Measurements from ENCODE around the gene TMEM178B. TPM values are rescaled to one million over a fixed set of nuclear protein-coding genes. Genes with fewer than 3 reads are reported as not detected.
"Not testable (repeated sequence)": the region's sequence is repeated elsewhere in the genome, so short reads cannot be mapped to it uniquely, and the experiment has no call there.

The TMEM178B gene
- total RNA-seq, 4 donors from 2014 or later = 7.7 to 49.9 (median 25.9) TPM

DNA sequence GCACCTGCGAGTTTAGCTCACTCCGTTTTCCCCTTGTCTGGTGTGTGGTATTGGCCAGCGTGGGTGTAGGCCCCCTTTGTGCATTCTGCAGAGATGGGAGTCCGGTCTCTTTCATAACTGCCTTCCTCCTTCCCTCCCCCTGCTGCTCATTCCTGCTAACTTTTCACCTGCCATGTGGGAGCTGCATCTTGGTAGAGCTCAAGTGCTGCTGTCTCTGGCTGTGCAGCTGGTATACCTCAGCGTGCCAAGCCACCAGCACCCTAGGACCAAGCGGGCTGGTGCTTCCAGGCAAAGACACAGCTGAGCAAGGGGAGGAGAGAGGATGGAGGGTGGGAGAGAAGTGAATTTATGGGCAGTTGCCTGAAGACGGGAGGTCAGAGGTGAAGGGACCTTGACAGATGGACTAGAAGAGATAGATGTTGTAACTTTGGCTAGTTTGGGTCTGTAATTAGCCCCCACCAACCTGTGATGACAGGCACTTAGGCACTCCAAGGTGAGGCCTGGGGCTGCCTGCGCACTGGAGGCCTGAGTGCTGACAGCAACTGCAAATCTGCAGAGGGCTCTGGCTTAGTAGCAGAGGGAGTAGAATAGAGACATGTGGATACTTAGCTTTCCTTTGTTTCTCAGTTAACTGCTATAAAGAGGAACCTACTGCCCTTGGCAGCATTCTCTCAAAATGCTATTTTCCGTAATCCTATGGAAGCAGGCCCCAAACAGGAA is 328.6 kb downstream of the TMEM178B start:
- WGBS, 2 donors = 91 to 94% methylated on average over 9 of the region's 9 CpGs
- no peak for TF ChIP-seq POLR2A (IDR thresholded peaks at IDR 0.05)
- TF ChIP-seq, protein P1, sequence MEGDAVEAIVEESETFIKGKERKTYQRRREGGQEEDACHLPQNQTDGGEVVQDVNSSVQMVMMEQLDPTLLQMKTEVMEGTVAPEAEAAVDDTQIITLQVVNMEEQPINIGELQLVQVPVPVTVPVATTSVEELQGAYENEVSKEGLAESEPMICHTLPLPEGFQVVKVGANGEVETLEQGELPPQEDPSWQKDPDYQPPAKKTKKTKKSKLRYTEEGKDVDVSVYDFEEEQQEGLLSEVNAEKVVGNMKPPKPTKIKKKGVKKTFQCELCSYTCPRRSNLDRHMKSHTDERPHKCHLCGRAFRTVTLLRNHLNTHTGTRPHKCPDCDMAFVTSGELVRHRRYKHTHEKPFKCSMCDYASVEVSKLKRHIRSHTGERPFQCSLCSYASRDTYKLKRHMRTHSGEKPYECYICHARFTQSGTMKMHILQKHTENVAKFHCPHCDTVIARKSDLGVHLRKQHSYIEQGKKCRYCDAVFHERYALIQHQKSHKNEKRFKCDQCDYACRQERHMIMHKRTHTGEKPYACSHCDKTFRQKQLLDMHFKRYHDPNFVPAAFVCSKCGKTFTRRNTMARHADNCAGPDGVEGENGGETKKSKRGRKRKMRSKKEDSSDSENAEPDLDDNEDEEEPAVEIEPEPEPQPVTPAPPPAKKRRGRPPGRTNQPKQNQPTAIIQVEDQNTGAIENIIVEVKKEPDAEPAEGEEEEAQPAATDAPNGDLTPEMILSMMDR (IDR thresholded peaks at IDR 0.05) = no peak
- H3K36me3 ChIP-seq = no peaks in the 10 kb centered on the region
- no peaks in the 10 kb centered on the region for H3K27me3 ChIP-seq
- H3K9me3 ChIP-seq = no peaks in the 10 kb centered on the region
- no peak overlapping the region for H3K4me3 ChIP-seq (replicated peaks in 1 of 3)
- intact Hi-C loops (cut with DNase I) = no loop called here
- H3K27ac ChIP-seq = no peak overlapping the region
- no peaks in the 10 kb centered on the region for H3K4me1 ChIP-seq
- no peak for DNase-seq

DNA sequence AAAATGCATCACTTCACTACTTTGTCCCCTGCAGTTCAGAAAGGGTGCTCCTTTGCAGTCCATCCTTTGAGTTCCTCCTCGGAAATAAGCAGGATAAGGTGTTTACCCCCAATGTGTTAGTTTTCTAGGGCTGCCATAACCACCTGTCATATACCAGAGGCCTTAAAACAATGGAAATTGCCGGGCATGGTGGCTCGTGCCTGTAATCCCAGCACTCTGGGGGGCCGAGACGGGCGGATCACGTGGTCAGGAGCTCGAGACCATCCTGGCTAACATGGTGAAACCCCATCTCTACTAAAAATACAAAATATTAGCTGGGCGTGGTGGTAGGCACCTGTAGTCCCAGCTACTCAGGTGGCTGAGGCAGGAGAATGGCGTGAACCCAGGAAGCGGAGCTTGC is 330.0 kb downstream of the TMEM178B start:
- H3K27me3 ChIP-seq; intact Hi-C loops (cut with DNase I); H3K4me1 ChIP-seq; DNase-seq; H3K36me3 ChIP-seq; H3K9me3 ChIP-seq; H3K27ac ChIP-seq; H3K4me3 ChIP-seq (replicated peaks in 1 of 3): not testable (repeated sequence)
- WGBS, 2 donors = 89 to 96% methylated on average over 11 of the region's 11 CpGs

DNA sequence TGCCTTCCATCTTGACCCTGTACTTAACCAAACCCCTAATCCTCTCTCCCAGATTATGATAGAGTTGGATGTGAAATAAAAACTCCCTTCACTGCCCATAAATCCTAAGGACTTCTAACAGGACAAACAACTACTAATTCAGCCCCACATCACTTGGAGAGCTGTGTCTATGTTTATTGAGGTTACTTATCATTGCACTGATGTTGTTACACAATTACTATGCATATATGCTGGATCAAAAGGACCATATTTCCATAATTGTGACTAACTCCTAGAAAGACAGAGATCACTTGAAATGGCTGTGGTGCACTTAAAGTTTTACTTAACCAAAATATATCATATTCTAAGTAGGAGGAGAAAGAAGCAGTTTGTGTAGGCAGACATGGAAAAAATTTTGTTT is 332.5 kb downstream of the TMEM178B start:
- no peaks in the 10 kb centered on the region for H3K27me3 ChIP-seq
- no peak overlapping the region for H3K27ac ChIP-seq
- H3K36me3 ChIP-seq = no peaks in the 10 kb centered on the region
- no peak overlapping the region for H3K4me3 ChIP-seq (replicated peaks in 1 of 3)
- TF ChIP-seq, protein P1 (IDR thresholded peaks at IDR 0.05) = no peak
- no peak for TF ChIP-seq POLR2A (IDR thresholded peaks at IDR 0.05)
- no peak for DNase-seq
- no peaks in the 10 kb centered on the region for H3K4me1 ChIP-seq
- intact Hi-C loops (cut with DNase I) = no loop called here
- no peaks in the 10 kb centered on the region for H3K9me3 ChIP-seq

DNA sequence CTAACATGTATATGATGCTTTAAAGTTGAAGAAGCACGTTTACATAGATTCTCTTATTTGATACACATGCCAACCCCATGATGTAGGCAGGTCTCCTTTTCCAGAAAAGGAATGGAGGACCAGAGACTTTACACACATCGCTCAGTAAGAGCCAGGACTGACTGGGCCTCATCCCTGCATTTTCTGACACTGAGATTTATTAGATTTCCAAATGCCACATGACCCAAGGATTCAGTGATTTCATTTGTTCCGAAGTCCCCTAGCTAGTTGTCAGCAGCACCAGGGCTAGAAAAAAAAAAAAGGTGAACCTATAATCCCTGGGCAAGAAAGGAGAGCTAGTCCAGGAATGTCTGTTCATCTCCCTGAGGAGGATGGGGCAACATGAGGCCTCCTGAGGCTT is 334.0 kb downstream of the TMEM178B start:
- no peaks in the 10 kb centered on the region for H3K27me3 ChIP-seq
- H3K36me3 ChIP-seq = no peaks in the 10 kb centered on the region
- no peak for DNase-seq
- H3K4me3 ChIP-seq (replicated peaks in 1 of 3) = no peak overlapping the region
- 93 to 94% methylated on average over 3 of the region's 3 CpGs for WGBS, 2 donors
- no peak overlapping the region for H3K27ac ChIP-seq
- no peaks in the 10 kb centered on the region for H3K4me1 ChIP-seq
- TF ChIP-seq POLR2A (IDR thresholded peaks at IDR 0.05) = no peak
- TF ChIP-seq, protein P1 (IDR thresholded peaks at IDR 0.05) = no peak
- intact Hi-C loops (cut with DNase I) = no loop called here
- no peaks in the 10 kb centered on the region for H3K9me3 ChIP-seq

- no peaks in the 10 kb centered on the region for H3K36me3 ChIP-seq
- intact Hi-C loops (cut with DNase I) = no loop called here
- H3K4me1 ChIP-seq = no peaks in the 10 kb centered on the region
- WGBS, 2 donors = 67 to 85% methylated on average over 3 of the region's 3 CpGs
- H3K27ac ChIP-seq = no peak overlapping the region
- TF ChIP-seq POLR2A (IDR thresholded peaks at IDR 0.05) = no peak
- TF ChIP-seq, protein P1 (IDR thresholded peaks at IDR 0.05) = no peak
- H3K9me3 ChIP-seq = no peaks in the 10 kb centered on the region
- DNase-seq = no peak
- no peak overlapping the region for H3K4me3 ChIP-seq (replicated peaks in 1 of 3)
- H3K27me3 ChIP-seq = no peaks in the 10 kb centered on the region
These were observed 334.6 kb downstream of the TMEM178B start for GRCh38 chr7:141408440-141408839.

Measured in thyroid gland (tissue), 4 donors.